Measurements from ENCODE around the gene PRRT1B. TPM values are rescaled to one million over a fixed set of nuclear protein-coding genes. Genes with fewer than 3 reads are reported as not detected.

Gene PRRT1B
- total RNA-seq, 4 donors from 2014 or later, result 1.6 to 12.3 (median 5.7) TPM; not detected in 1

DNA sequence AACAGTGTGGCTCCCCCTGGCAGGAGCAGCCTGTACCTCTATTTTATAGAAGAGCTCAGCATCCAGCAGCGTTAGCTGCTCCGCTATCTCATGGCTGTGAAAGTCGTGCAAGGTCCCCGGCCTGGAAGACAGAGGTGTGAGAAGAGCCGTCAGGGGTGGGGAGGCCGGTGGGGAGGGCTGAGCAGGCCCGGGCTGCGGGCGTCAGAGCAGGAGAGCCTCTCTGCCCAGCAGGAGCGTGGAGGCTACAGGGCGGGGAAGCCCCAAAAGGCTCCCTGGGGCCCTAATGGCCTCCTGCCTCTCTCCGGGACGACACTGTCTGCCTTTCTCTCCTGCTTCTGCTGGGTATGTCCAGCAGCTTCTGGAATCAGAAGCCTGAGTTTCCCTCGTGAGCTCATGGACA is 42.6 kb downstream of the PRRT1B start:
- intact Hi-C loops (cut with DNase I; ENCODE audit: low total_unique reads) (no loop called here), in situ Hi-C loops (cut with MboI; ENCODE audit: low pct_ligation_motif_present in 1 of 4, low pct_unique_long_range_greater_than_20kb in 1 of 4, low sequenced_read_pairs in 3 of 4) (no loop called here)
- H3K36me3 ChIP-seq, result peaks cover 0 to 45% (median 14%) of the 10 kb centered on the region in 4 donors
- H3K4me3 ChIP-seq, result no peak overlapping the region
- TF ChIP-seq POLR2A (IDR thresholded peaks at IDR 0.05) (no peak), POLR2AphosphoS5 (IDR thresholded peaks at IDR 0.05) (no peak), EP300 (IDR thresholded peaks at IDR 0.05; ENCODE audit: low read depth) (no peak), CTCF (IDR thresholded peaks at IDR 0.05) (no peak)
- no peak for DNase-seq
- no peak overlapping the region for H3K27ac ChIP-seq
- 90% methylated on average over 14 of the region's 14 CpGs; no CpG with 5 or more reads in 1 of the 2 donors for WGBS, 2 donors (ENCODE audit: low coverage in 1 of 2)
- H3K27me3 ChIP-seq, result no peaks in the 10 kb centered on the region
- peaks cover 0 to 16% (median 0%) of the 10 kb centered on the region in 4 donors for H3K4me1 ChIP-seq
- no peaks in the 10 kb centered on the region for H3K9me3 ChIP-seq

- peaks cover 0 to 16% (median 0%) of the 10 kb centered on the region in 4 donors for H3K4me1 ChIP-seq
- DNase-seq, result no peak
- intact Hi-C loops (cut with DNase I; ENCODE audit: low total_unique reads), result no loop called here
- no peaks in the 10 kb centered on the region for H3K9me3 ChIP-seq
- 95 to 100% methylated on average over 2 to 9 of the region's 9 CpGs for WGBS, 2 donors (ENCODE audit: low coverage in 1 of 2)
- H3K27ac ChIP-seq, result no peak overlapping the region
- in situ Hi-C loops (cut with MboI; ENCODE audit: low pct_ligation_motif_present in 1 of 4, low pct_unique_long_range_greater_than_20kb in 1 of 4, low sequenced_read_pairs in 3 of 4), result no loop called here
- peaks cover 0 to 43% (median 14%) of the 10 kb centered on the region in 4 donors for H3K36me3 ChIP-seq
- no peak for TF ChIP-seq EP300 (IDR thresholded peaks at IDR 0.05; ENCODE audit: low read depth)
- no peak for TF ChIP-seq POLR2AphosphoS5 (IDR thresholded peaks at IDR 0.05)
- TF ChIP-seq CTCF (IDR thresholded peaks at IDR 0.05), result no peak
- TF ChIP-seq POLR2A (IDR thresholded peaks at IDR 0.05), result no peak
- no peaks in the 10 kb centered on the region for H3K27me3 ChIP-seq
- H3K4me3 ChIP-seq, result no peak overlapping the region
These were observed 43.1 kb downstream of the PRRT1B start for GRCh38 chr9:131588396-131588795.

GRCh38 chr9:131589124-131589711 is 43.9 kb downstream of the PRRT1B start:
- H3K27ac ChIP-seq, result no peak overlapping the region
- no peaks in the 10 kb centered on the region for H3K27me3 ChIP-seq
- TF ChIP-seq POLR2A (IDR thresholded peaks at IDR 0.05) (no peak), EP300 (IDR thresholded peaks at IDR 0.05; ENCODE audit: low read depth) (no peak), POLR2AphosphoS5 (IDR thresholded peaks at IDR 0.05) (no peak)
- H3K4me3 ChIP-seq, result no peak overlapping the region
- peaks cover 0 to 16% (median 0%) of the 10 kb centered on the region in 4 donors for H3K4me1 ChIP-seq
- WGBS, 2 donors (ENCODE audit: low coverage in 1 of 2), result 93% methylated on average over 16 of the region's 16 CpGs; no CpG with 5 or more reads in 1 of the 2 donors
- H3K36me3 ChIP-seq, result peaks cover 0 to 35% (median 10%) of the 10 kb centered on the region in 4 donors
- in situ Hi-C loops (cut with MboI; ENCODE audit: low pct_ligation_motif_present in 1 of 4, low pct_unique_long_range_greater_than_20kb in 1 of 4, low sequenced_read_pairs in 3 of 4) (no loop called here), intact Hi-C loops (cut with DNase I; ENCODE audit: low total_unique reads) (no loop called here)
- H3K9me3 ChIP-seq, result no peaks in the 10 kb centered on the region
- DNase-seq, result no peak

GRCh38 chr9:131589993-131590392 is 44.7 kb downstream of the PRRT1B start:
- TF ChIP-seq EP300 (IDR thresholded peaks at IDR 0.05; ENCODE audit: low read depth), result no peak
- TF ChIP-seq CTCF (IDR thresholded peaks at IDR 0.05), result no peak
- no peak for TF ChIP-seq POLR2A (IDR thresholded peaks at IDR 0.05)
- no peak for TF ChIP-seq POLR2AphosphoS5 (IDR thresholded peaks at IDR 0.05)
- intact Hi-C loops (cut with DNase I; ENCODE audit: low total_unique reads), result loop anchor here (2.0 kb wide), 1 partner anchor 151 kb away; the partner anchor contains the start of gene RAPGEF1
- WGBS, 2 donors (ENCODE audit: low coverage in 1 of 2), result 91% methylated on average over 14 of the region's 14 CpGs; no CpG with 5 or more reads in 1 of the 2 donors

More at GRCh38 chr9:131589993-131590392, 44.7 kb downstream of the PRRT1B start:
- no peak for DNase-seq
- peaks cover 0 to 10% (median 0%) of the 10 kb centered on the region in 4 donors for H3K4me1 ChIP-seq
- no peaks in the 10 kb centered on the region for H3K27me3 ChIP-seq
- in situ Hi-C loops (cut with MboI; ENCODE audit: low pct_ligation_motif_present in 1 of 4, low pct_unique_long_range_greater_than_20kb in 1 of 4, low sequenced_read_pairs in 3 of 4), result loop anchor here (5.0 to 10.0 kb wide), 2 partner anchors 152 to 155 kb away; partner anchors contain the start of gene RAPGEF1 (in 4 of the 4)
- H3K4me3 ChIP-seq, result no peak overlapping the region
- H3K9me3 ChIP-seq, result no peaks in the 10 kb centered on the region
- H3K27ac ChIP-seq, result no peak overlapping the region
- H3K36me3 ChIP-seq, result peaks cover 0 to 34% (median 9%) of the 10 kb centered on the region in 4 donors

Data from transverse colon (tissue), 4 donors.